ENCODE measurements around the gene CLEC16A. TPM values are rescaled to one million over a fixed set of nuclear protein-coding genes. Genes with fewer than 3 reads are reported as not detected.

Gene CLEC16A
- total and polyA plus RNA-seq, 2 experiments from 2014 or later = 9.9 to 24.1 TPM

DNA sequence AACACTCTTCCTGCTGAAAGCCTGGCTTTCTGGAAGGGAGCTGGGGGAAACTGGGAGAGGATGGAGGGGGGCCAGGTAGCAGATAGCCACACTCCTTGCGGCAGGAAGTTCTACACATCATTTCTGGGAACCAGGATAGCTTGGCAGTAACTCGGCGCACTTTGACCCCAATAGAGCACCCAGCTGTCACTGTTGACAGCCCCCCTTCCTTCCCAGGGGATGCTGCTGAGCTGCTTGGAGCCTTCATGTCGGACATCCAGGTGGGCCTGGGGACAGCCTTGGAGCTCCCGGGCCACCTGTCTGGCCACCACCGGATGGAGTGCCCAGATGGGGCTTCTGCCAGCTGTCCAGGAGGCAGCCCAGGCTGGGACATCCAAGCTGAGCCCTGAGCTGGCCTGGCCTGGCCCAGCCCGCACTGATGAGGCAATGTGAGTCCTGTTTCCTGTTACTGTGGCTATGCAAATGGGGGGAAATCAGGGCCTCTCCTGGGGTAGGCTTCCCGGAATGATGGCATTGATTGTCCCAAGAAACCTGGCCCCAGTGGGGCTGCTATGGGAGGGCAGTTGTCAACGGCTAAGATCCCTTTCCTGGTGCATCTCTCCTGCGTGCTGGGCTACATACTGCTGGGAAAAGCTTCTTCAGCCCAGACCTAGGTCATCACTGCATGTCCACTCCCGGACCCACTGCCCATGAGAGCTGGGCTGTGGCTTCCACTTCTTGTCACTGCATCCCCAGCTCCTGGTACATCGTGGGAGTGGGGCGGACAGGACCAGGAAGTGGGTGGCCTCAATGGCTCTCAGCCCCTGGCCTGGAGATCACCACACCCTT is 261.6 kb downstream of the CLEC16A start:
- Mint-ChIP-seq H3K27me3 (ENCODE audit: insufficient read depth, low read depth, poor library complexity) (peaks cover 11% of the 10 kb centered on the region), H3K4me3 (no peak overlapping the region; the same call in 2 of the 3 replicates), H3K9me3 (peaks cover 12% of the 10 kb centered on the region), H3K27ac (no peak overlapping the region; the same call in 1 of the 2 replicates), H3K36me3 (ENCODE audit: low read depth) (no peaks in the 10 kb centered on the region), H3K4me1 (peaks cover 32% of the 10 kb centered on the region)
- peak; percentile 14; the same call in 2 of the 3 replicates for ATAC-seq
- H3K27me3 ChIP-seq (ENCODE audit: insufficient read depth) = no peaks in the 10 kb centered on the region
- DNase-seq (ENCODE audit: low spot score) = peak; percentile 38
- peaks cover 20% of the 10 kb centered on the region for H3K4me1 ChIP-seq (ENCODE audit: insufficient read depth)
- no peaks in the 10 kb centered on the region for H3K9me2 ChIP-seq (ENCODE audit: insufficient read depth)
- no peaks in the 10 kb centered on the region for H3K79me2 ChIP-seq (replicated peaks; ENCODE audit: insufficient read depth)
- no peaks in the 10 kb centered on the region for H3F3A ChIP-seq (replicated peaks; ENCODE audit: low read depth)
- H3K36me3 ChIP-seq (ENCODE audit: insufficient read depth) = no peaks in the 10 kb centered on the region
- no peaks in the 10 kb centered on the region for H4K20me1 ChIP-seq (replicated peaks; ENCODE audit: insufficient read depth)
- H3K27ac ChIP-seq (ENCODE audit: low read depth) = no peak overlapping the region
- no peak overlapping the region for H2AFZ ChIP-seq
- no peak overlapping the region for H3K4me3 ChIP-seq
- no peak for TF ChIP-seq STAT1 (IDR thresholded peaks at IDR 0.05; ENCODE audit: unreplicated experiment)
- no peak for TF ChIP-seq EZH2phosphoT487 (IDR thresholded peaks at IDR 0.05; ENCODE audit: unreplicated experiment)
- TF ChIP-seq, protein P1, sequence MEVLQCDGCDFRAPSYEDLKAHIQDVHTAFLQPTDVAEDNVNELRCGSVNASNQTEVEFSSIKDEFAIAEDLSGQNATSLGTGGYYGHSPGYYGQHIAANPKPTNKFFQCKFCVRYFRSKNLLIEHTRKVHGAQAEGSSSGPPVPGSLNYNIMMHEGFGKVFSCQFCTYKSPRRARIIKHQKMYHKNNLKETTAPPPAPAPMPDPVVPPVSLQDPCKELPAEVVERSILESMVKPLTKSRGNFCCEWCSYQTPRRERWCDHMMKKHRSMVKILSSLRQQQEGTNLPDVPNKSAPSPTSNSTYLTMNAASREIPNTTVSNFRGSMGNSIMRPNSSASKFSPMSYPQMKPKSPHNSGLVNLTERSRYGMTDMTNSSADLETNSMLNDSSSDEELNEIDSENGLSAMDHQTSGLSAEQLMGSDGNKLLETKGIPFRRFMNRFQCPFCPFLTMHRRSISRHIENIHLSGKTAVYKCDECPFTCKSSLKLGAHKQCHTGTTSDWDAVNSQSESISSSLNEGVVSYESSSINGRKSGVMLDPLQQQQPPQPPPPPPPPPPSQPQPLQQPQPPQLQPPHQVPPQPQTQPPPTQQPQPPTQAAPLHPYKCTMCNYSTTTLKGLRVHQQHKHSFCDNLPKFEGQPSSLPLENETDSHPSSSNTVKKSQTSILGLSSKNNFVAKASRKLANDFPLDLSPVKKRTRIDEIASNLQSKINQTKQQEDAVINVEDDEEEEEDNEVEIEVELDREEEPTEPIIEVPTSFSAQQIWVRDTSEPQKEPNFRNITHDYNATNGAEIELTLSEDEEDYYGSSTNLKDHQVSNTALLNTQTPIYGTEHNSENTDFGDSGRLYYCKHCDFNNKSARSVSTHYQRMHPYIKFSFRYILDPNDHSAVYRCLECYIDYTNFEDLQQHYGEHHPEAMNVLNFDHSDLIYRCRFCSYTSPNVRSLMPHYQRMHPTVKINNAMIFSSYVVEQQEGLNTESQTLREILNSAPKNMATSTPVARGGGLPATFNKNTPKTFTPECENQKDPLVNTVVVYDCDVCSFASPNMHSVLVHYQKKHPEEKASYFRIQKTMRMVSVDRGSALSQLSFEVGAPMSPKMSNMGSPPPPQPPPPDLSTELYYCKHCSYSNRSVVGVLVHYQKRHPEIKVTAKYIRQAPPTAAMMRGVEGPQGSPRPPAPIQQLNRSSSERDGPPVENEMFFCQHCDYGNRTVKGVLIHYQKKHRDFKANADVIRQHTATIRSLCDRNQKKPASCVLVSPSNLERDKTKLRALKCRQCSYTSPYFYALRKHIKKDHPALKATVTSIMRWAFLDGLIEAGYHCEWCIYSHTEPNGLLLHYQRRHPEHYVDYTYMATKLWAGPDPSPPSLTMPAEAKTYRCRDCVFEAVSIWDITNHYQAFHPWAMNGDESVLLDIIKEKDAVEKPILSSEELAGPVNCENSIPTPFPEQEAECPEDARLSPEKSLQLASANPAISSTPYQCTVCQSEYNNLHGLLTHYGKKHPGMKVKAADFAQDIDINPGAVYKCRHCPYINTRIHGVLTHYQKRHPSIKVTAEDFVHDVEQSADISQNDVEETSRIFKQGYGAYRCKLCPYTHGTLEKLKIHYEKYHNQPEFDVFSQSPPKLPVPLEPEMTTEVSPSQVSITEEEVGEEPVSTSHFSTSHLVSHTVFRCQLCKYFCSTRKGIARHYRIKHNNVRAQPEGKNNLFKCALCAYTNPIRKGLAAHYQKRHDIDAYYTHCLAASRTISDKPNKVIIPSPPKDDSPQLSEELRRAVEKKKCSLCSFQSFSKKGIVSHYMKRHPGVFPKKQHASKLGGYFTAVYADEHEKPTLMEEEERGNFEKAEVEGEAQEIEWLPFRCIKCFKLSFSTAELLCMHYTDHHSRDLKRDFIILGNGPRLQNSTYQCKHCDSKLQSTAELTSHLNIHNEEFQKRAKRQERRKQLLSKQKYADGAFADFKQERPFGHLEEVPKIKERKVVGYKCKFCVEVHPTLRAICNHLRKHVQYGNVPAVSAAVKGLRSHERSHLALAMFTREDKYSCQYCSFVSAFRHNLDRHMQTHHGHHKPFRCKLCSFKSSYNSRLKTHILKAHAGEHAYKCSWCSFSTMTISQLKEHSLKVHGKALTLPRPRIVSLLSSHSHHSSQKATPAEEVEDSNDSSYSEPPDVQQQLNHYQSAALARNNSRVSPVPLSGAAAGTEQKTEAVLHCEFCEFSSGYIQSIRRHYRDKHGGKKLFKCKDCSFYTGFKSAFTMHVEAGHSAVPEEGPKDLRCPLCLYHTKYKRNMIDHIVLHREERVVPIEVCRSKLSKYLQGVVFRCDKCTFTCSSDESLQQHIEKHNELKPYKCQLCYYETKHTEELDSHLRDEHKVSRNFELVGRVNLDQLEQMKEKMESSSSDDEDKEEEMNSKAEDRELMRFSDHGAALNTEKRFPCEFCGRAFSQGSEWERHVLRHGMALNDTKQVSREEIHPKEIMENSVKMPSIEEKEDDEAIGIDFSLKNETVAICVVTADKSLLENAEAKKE (CRISPR knock-in tag; IDR thresholded peaks at IDR 0.05) = no peak
- no peak for TF ChIP-seq EZH2 (IDR thresholded peaks at IDR 0.05; ENCODE audit: low read depth, unreplicated experiment)
- TF ChIP-seq REST (IDR thresholded peaks at IDR 0.05; ENCODE audit: unreplicated experiment) = no peak
- no peak for TF ChIP-seq ZNF331 (CRISPR knock-in tag; IDR thresholded peaks at IDR 0.05; ENCODE audit: low read depth)
- TF ChIP-seq NANOG (IDR thresholded peaks at IDR 0.05; ENCODE audit: borderline replicate concordance) = no peak
- TF ChIP-seq ZNF114 (CRISPR knock-in tag; IDR thresholded peaks at IDR 0.05) = no peak
- no peak for TF ChIP-seq POLR2AphosphoS5 (IDR thresholded peaks at IDR 0.05; ENCODE audit: low read depth)
- TF ChIP-seq, protein P2, sequence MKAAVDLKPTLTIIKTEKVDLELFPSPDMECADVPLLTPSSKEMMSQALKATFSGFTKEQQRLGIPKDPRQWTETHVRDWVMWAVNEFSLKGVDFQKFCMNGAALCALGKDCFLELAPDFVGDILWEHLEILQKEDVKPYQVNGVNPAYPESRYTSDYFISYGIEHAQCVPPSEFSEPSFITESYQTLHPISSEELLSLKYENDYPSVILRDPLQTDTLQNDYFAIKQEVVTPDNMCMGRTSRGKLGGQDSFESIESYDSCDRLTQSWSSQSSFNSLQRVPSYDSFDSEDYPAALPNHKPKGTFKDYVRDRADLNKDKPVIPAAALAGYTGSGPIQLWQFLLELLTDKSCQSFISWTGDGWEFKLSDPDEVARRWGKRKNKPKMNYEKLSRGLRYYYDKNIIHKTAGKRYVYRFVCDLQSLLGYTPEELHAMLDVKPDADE (IDR thresholded peaks at IDR 0.05) = no peak
- H3K4me2 ChIP-seq = no peak overlapping the region

All from GM23338 (cell line).